Gastroesophageal sphincter (tissue), 3 donors: ENCODE measurements around the gene PRKN.

ENCODE experiments used
- CTCF ChIP-seq, 4 experiments: fragments of 200-600 bp in 2 of 4; fragments of 450-650 bp in 2 of 4; sonication (generic) in 1 of 4; IDR thresholded peaks; one replicate each; pipeline ENCODE4 v1.5.1; 2017 to 2019; ENCODE audit warnings: antibody characterized with exemption in 4 of 4, mild to moderate bottlenecking in 2 of 4, moderate library complexity in 2 of 4
- POLR2AphosphoS5 ChIP-seq: sonication (generic); formaldehyde crosslinking; IDR thresholded peaks from one replicate; pipeline ENCODE4 v1.6.1; 2017; ENCODE audit warnings: antibody characterized with exemption

GRCh38 chr6:161954077-161954476 is 773.5 kb downstream of the PRKN start:
- TF ChIP-seq CTCF (IDR thresholded peaks at IDR 0.05) (no peak), POLR2AphosphoS5 (no peak)
